ACC112 (cell line): ENCODE results near the gene MEF2C.

Experiments used
- H2AFZ ChIP-seq: fragments of 200-600 bp; sonication (generic); one replicate; pipeline ENCODE4 v1.6.0; 2017; ENCODE audit warnings: antibody characterized with exemption, low read length; ENCODE audit not compliant: unreplicated experiment
- H3K27ac ChIP-seq: fragments of 200-600 bp; sonication (generic); 2 replicates; pipeline ENCODE4 v1.5.1; 2014; ENCODE audit warnings: low read depth, mild to moderate bottlenecking, antibody characterized with exemption, low read length, moderate library complexity
- H3K27me3 ChIP-seq: fragments of 200-600 bp; sonication (generic); 2 replicates; pipeline ENCODE4 v1.6.1; 2014; ENCODE audit warnings: mild to moderate bottlenecking, antibody characterized with exemption, low read length, moderate library complexity, mixed read lengths; ENCODE audit not compliant: insufficient read depth
- H3K36me3 ChIP-seq: fragments of 200-600 bp; sonication (generic); 2 replicates; pipeline ENCODE4 v1.6.1; 2016; ENCODE audit warnings: mild to moderate bottlenecking, antibody characterized with exemption, low read length, moderate library complexity, mixed read lengths; ENCODE audit not compliant: insufficient read depth
- H3K4me1 ChIP-seq: fragments of 200-600 bp; sonication (generic); one replicate; pipeline ENCODE4 v1.6.1; 2016; ENCODE audit warnings: low read length, mixed read lengths; ENCODE audit not compliant: insufficient read depth, unreplicated experiment, control insufficient read depth
- H3K4me3 ChIP-seq: fragments of 200-600 bp; sonication (generic); 2 replicates; pipeline ENCODE4 v1.5.1; 2014; ENCODE audit warnings: mild to moderate bottlenecking, low read depth, low read length
- H3K79me2 ChIP-seq: fragments of 200-600 bp; sonication (generic); one replicate; pipeline ENCODE4 v1.6.0; 2016; ENCODE audit warnings: low read length; ENCODE audit not compliant: control insufficient read depth, unreplicated experiment, insufficient read depth

MEF2C gene

DNA sequence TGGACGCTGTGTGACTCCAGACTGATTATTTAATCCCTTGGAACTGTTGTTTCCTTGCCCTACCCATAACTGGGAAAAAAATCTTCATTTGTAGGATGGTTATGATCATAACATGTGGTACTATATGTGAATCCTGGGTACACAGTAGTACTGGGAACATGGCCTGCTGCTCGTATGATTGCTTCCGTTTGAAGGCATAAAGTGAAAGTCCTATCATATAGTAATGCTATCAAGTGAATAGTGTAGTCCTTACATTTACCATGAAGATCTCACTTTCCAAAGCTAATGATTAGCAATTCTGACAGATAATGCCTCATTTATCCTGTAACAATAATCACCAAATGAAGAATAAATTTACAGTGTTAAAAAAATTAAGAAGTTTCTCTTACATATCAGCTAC lies 53.2 kb downstream of the MEF2C start:
- H3K27ac ChIP-seq, result no peak overlapping the region

DNA sequence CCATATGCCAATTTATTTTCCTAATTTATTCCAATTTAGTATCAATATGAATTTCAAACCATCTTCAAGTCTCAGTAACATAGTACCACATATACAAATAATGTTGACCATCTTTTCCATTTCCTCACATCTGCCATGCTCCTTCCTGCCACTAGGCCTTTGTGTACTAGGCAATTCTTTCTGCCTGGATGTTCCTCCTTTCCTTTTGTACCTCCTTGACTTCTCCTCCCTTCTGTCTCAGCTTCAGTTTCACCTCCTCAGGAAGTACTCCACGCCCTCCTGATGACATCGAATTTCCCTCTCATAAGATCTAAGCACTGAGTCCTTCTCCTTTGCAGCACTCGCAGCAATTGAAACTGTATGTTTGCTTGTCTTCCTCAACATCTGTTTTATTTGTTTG lies 53.9 kb downstream of the MEF2C start:
- H3K4me1 ChIP-seq, result peaks cover 28% of the 10 kb centered on the region
- no peak overlapping the region for H3K4me3 ChIP-seq
- no peak overlapping the region for H3K27ac ChIP-seq
- H2AFZ ChIP-seq, result no peak overlapping the region
- no peaks in the 10 kb centered on the region for H3K36me3 ChIP-seq
- no peaks in the 10 kb centered on the region for H3K27me3 ChIP-seq
- H3K79me2 ChIP-seq, result no peaks in the 10 kb centered on the region

More for the DNA sequence above, 53.2 kb downstream of the MEF2C start:
- Histone ChIP-seq H3K4me3 (no peak overlapping the region), H3K79me2 (no peaks in the 10 kb centered on the region), H3K4me1 (peaks cover 25% of the 10 kb centered on the region), H3K27me3 (no peaks in the 10 kb centered on the region), H3K36me3 (no peaks in the 10 kb centered on the region), H2AFZ (no peak overlapping the region)

DNA sequence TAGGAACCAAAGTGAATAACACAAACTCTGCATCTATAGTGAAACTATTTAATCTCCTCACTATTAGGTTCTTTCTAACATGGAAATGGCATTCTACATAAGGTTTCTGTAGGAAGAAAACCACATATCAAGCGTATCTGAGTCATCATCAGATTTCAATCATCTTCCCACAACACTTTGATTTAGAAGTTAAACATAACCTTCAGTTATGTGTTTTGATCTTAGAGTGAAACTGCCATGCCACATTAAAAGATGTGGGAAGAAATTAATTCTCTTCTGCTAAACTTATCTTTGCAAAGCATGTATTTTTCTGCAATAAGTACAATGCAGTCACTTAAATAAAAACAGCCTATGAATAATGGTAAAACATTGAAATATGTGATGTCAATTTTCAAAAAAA lies 55.0 kb downstream of the MEF2C start:
- H3K36me3 ChIP-seq, result no peaks in the 10 kb centered on the region
- peaks cover 28% of the 10 kb centered on the region for H3K4me1 ChIP-seq
- H3K27me3 ChIP-seq, result no peaks in the 10 kb centered on the region
- no peak overlapping the region for H3K4me3 ChIP-seq
- no peak overlapping the region for H3K27ac ChIP-seq
- no peaks in the 10 kb centered on the region for H3K79me2 ChIP-seq
- no peak overlapping the region for H2AFZ ChIP-seq

DNA sequence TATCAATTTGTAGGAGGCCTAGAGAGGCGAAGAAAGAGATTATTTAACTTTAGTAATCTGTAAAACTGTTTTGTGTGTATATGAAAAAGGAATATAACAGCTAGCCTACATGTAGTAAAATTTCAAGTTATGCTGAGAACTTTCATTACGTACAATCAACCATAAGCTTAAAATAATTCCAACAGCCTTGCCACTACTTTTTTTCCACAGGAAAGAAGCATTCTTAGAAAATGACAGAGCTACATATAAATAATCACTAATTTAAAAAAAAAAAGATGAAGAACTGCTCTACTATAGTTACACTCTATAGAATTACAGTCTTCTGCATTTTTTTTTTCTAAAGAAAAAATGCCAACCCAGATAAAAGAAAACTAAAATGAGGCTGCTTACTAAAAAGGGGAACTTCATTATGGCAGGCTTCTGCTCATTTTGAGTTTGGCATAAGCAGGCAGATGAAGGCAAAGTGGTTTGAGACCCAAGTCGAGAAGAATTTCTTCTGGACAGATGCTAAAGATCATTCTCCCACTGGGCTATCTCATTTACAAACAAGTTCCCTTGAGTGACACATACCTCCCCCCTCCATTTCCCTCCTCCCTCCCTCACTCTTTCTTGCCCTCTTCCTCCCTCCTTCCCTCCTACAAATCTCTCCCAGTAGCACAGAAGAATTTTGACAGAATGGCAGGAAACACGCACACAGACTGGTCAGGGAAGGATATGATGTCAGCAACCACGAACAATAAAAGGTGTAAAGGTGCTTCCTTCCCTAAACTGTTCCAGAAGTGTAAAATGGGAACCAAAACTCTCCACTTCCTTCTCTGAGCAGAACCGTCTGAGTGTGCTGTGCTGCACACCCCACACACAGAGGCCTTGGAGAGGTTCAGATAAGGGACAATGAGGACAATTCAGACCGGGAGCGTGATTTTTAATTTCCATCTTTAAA lies 56.1 kb downstream of the MEF2C start:
- Histone ChIP-seq H3K27me3 (no peaks in the 10 kb centered on the region), H3K4me3 (no peak overlapping the region), H3K27ac (no peak overlapping the region), H2AFZ (peak overlapping the region; percentile 41), H3K4me1 (peaks cover 28% of the 10 kb centered on the region), H3K79me2 (no peaks in the 10 kb centered on the region), H3K36me3 (no peaks in the 10 kb centered on the region)

DNA sequence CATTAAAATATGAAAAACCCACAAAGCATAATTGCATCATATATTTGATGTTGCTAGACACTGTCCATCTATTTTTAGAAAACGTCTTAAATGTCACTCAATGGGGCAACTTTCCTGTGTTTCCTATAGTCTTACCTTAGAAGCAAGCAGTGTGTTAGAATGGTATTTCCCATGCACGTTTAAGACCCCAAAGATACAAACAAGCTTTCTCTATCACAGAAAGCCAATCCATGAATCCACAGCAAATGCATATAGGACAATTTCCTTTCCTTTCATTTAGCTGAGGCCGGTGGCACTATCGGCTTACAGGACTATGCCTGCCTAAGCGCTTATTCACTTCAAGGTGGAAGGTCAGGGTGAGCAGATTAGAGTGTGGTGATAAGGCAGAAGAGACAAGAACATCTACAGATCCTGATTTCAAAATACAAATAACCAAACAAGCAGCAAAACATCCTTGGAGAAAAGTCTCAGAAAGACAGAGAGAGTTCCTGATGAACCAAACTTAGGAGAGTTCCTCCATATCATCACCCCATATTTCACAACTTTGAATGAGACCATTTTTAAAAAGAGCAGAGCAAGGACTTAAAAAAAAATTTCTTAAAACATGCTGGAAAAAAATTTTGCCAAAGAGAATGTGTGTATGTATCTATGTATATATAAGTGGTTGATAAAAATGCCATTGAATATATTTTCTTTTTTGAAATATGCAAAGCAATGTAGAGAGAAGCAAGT lies 57.2 kb downstream of the MEF2C start:
- Histone ChIP-seq H3K27ac (no peak overlapping the region), H3K4me3 (no peak overlapping the region), H3K79me2 (no peaks in the 10 kb centered on the region), H3K27me3 (no peaks in the 10 kb centered on the region), H3K36me3 (no peaks in the 10 kb centered on the region), H3K4me1 (peaks cover 28% of the 10 kb centered on the region), H2AFZ (no peak overlapping the region)

DNA sequence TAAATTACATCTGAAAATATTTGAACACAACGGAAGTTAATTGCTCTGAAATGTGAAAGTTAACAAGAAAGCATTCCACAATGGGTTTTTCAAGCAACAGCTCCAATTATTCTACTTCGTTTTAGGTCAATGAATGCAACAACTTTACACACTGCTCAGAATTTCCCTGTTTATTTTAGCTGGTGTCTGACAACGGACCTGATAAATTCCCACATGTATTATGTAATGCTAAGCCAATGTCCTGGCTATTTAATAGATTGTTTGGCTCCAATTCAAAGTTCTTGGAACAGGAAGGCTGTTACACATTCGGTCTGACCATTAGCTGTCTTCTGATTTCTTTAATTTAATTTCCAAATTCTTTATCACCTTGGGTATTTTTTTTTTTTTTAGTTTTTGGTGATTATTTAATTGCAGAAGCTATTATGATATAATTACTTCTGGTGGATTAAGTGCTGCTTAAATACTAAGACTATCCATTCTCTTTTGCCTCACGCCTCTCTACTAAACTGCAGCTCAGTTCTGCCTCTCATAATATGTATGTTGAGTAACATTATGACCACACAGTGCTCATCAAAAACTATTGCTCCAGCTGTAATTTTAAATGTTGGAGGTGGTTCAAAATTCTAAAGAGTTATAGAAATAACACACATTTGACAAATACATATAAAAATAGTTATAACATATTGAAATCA lies 57.9 kb downstream of the MEF2C start:
- Histone ChIP-seq H3K36me3 (no peaks in the 10 kb centered on the region), H3K79me2 (no peaks in the 10 kb centered on the region), H3K4me1 (peaks cover 28% of the 10 kb centered on the region), H2AFZ (no peak overlapping the region), H3K27ac (no peak overlapping the region), H3K4me3 (0 out of 2 replicates have a peak overlapping the region, but pooled peaks have one; percentile 1), H3K27me3 (no peaks in the 10 kb centered on the region)

DNA sequence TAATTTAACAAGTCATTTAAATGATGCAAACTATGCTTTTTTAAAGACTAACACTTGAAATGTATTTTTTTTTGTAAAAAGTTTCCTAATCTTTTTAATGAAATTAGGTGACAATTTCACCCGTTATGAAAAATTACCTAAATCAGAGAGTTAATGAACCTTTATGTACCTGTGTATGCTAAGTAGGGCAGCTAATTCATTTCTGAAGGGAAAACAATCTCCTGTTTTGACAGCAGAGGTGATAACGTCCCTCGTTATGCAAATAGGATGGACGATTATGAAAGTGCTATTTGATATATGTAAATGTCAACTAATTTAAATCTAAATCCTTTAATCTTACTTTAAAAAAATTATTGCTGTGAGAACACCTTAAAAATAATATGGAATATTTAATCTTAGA lies 58.8 kb downstream of the MEF2C start:
- Histone ChIP-seq H2AFZ (no peak overlapping the region), H3K79me2 (no peaks in the 10 kb centered on the region), H3K27ac (no peak overlapping the region), H3K4me3 (no peak overlapping the region), H3K36me3 (no peaks in the 10 kb centered on the region), H3K4me1 (peaks cover 28% of the 10 kb centered on the region), H3K27me3 (no peaks in the 10 kb centered on the region)

DNA sequence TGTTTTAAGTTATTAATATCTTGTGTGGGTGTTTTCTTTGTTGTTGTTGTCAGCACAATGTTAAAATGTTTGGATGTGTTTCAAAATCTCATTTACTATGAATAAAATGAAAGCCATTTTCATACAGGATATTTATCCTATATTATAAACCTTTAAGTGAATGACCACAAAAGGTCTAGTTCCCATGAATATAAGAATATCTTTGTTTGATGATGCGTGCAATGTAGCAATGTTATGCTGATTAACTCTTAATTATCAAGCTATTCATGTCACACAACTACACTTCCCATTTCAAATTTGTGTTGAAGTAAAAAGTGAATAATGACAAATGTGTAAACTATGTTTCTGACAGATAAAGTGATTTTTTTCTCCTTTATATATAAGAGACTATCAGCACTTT lies 59.8 kb downstream of the MEF2C start:
- H3K79me2 ChIP-seq, result no peaks in the 10 kb centered on the region
- no peaks in the 10 kb centered on the region for H3K27me3 ChIP-seq
- no peak overlapping the region for H3K4me3 ChIP-seq
- H3K27ac ChIP-seq, result no peak overlapping the region
- H3K4me1 ChIP-seq, result peaks cover 28% of the 10 kb centered on the region
- H2AFZ ChIP-seq, result no peak overlapping the region
- no peaks in the 10 kb centered on the region for H3K36me3 ChIP-seq

DNA sequence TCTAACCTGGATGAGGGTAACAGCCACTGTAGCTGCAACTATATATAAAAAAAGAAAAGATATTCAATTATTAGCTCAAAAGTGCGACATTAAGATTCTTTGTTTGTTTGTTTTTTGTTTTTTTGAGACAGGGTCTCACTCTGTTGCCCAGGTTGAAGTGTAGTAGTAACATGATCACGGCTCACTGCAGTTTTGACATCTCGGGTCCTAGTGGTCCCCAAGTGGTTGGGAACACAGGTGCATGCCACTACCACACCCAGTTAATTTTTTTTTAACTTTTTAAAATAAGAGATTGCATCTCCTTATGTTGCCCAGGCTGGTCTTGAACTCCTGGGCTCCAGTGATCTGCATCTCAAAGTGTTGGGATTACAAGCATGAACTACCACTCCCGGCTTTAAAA lies 61.8 kb downstream of the MEF2C start:
- Histone ChIP-seq H3K4me3 (no peak overlapping the region), H3K79me2 (no peaks in the 10 kb centered on the region), H2AFZ (no peak overlapping the region), H3K36me3 (no peaks in the 10 kb centered on the region), H3K4me1 (peaks cover 12% of the 10 kb centered on the region), H3K27ac (no peak overlapping the region), H3K27me3 (no peaks in the 10 kb centered on the region)

DNA sequence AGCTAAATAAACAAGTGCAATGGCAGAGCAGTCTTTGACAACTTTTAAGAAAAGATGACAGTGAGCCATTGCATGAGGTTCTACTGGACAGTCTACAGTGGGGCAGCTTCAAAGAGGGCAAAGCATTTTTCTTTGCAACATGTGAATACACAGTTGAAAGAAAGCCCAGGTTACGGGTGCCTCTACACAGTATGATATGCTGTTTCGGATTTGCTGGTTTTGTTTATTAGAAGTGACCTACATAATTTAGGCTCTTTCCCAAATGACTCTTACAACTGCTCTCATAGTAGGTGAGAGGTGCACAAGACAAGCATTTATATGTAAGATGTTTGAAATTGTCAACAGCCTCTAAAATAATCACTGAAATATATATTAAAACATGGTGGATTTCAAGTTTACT lies 62.4 kb downstream of the MEF2C start:
- Histone ChIP-seq H3K4me3 (no peak overlapping the region), H3K36me3 (no peaks in the 10 kb centered on the region), H3K27ac (no peak overlapping the region), H3K79me2 (no peaks in the 10 kb centered on the region), H3K4me1 (peaks cover 10% of the 10 kb centered on the region), H3K27me3 (no peaks in the 10 kb centered on the region), H2AFZ (no peak overlapping the region)
